NCI-H1417 treated with DMSO at 0.1 percent for 48 hours (cell line): ENCODE measurements around the gene TMPRSS9.

Experiments
- DNase-seq: peaks from one replicate; lab custom pipeline; 2025; lab: John Stamatoyannopoulos, UW

The TMPRSS9 gene

GRCh38 chr19:2329501-2329916, 30.6 kb upstream of the TMPRSS9 start:
- DNase-seq, result no peak

- DNase-seq, result no peak
These were observed 29.8 kb upstream of the TMPRSS9 start for GRCh38 chr19:2330255-2330631.

- no peak for DNase-seq
These were observed 29.3 kb upstream of the TMPRSS9 start for GRCh38 chr19:2330632-2331284.

- DNase-seq, result no peak
These were observed 28.3 kb upstream of the TMPRSS9 start for GRCh38 chr19:2331601-2332246.

- no peak for DNase-seq
These were observed 27.6 kb upstream of the TMPRSS9 start for GRCh38 chr19:2332341-2333026.

- DNase-seq, result no peak
These were observed 26.8 kb upstream of the TMPRSS9 start for GRCh38 chr19:2333027-2333806.

GRCh38 chr19:2333807-2334211, 26.3 kb upstream of the TMPRSS9 start:
- DNase-seq, result no peak

- DNase-seq, result no peak
These were observed 25.6 kb upstream of the TMPRSS9 start for GRCh38 chr19:2334426-2334825.

GRCh38 chr19:2334986-2335846, 24.8 kb upstream of the TMPRSS9 start:
- DNase-seq, result no peak

- DNase-seq, result no peak
These were observed 24.2 kb upstream of the TMPRSS9 start for GRCh38 chr19:2335848-2336247.

GRCh38 chr19:2336528-2337328, 23.3 kb upstream of the TMPRSS9 start:
- DNase-seq, result no peak

GRCh38 chr19:2337329-2337707, 22.7 kb upstream of the TMPRSS9 start:
- DNase-seq, result no peak

- no peak for DNase-seq
These were observed 21.9 kb upstream of the TMPRSS9 start for GRCh38 chr19:2338055-2338615.

- DNase-seq, result no peak
These were observed 21.1 kb upstream of the TMPRSS9 start for GRCh38 chr19:2338751-2339643.

- DNase-seq, result no peak
These were observed 20.3 kb upstream of the TMPRSS9 start for GRCh38 chr19:2339644-2340310.

- DNase-seq, result no peak
These were observed 19.4 kb upstream of the TMPRSS9 start for GRCh38 chr19:2340496-2341243.

- DNase-seq, result no peak
These were observed 18.8 kb upstream of the TMPRSS9 start for GRCh38 chr19:2341244-2341751.

- no peak for DNase-seq
These were observed 18.1 kb upstream of the TMPRSS9 start for GRCh38 chr19:2341982-2342381.
